Hepatocyte (in vitro differentiated cells): ENCODE results near the gene NMNAT2. TPM values are rescaled to one million over a fixed set of nuclear protein-coding genes. Genes with fewer than 3 reads are reported as not detected.

ENCODE experiments used
- DNase-seq: peaks from one replicate; pipeline ENCODE4 v3.0.0-alpha.2; 2016; ENCODE audit warnings: low spot score
- H2AFZ ChIP-seq: fragments of 200-600 bp; sonication (generic); 2 replicates; pipeline ENCODE4 v1.6.0; 2016; ENCODE audit warnings: antibody characterized with exemption, mild to moderate bottlenecking
- H3K27ac ChIP-seq: fragments of 200-600 bp; sonication (generic); 2 replicates; pipeline ENCODE4 v1.5.1; 2016; ENCODE audit warnings: mild to moderate bottlenecking
- H3K27me3 ChIP-seq: fragments of 200-600 bp; sonication (generic); 2 replicates; pipeline ENCODE4 v1.6.1; 2016
- H3K36me3 ChIP-seq: fragments of 200-600 bp; sonication (generic); replicated peaks from 2 replicates; pipeline ENCODE4 v1.5.1; 2016; ENCODE audit warnings: low read depth; ENCODE audit not compliant: insufficient read depth
- H3K4me1 ChIP-seq: fragments of 200-600 bp; sonication (generic); 2 replicates; pipeline ENCODE4 v1.5.1; 2016; ENCODE audit warnings: mild to moderate bottlenecking, moderate library complexity; ENCODE audit not compliant: insufficient read depth
- H3K4me2 ChIP-seq: fragments of 200-600 bp; sonication (generic); 2 replicates; pipeline ENCODE4 v1.6.0; 2016
- H3K4me3 ChIP-seq: fragments of 200-600 bp; sonication (generic); 2 replicates; pipeline ENCODE4 v1.5.1; 2016; ENCODE audit warnings: mild to moderate bottlenecking
- H3K79me2 ChIP-seq: fragments of 200-600 bp; sonication (generic); 2 replicates; pipeline ENCODE4 v1.6.0; 2017; ENCODE audit warnings: mild to moderate bottlenecking
- H3K9me2 ChIP-seq: fragments of 200-600 bp; sonication (generic); replicated peaks from 2 replicates; pipeline ENCODE4 v1.6.0; 2017; ENCODE audit warnings: mild to moderate bottlenecking; ENCODE audit not compliant: insufficient read depth
- H3K9me3 ChIP-seq: fragments of 200-600 bp; sonication (generic); 2 replicates; pipeline ENCODE4 v1.5.1; 2016; ENCODE audit warnings: low read depth, mild to moderate bottlenecking
- H4K20me1 ChIP-seq: fragments of 200-600 bp; sonication (generic); 2 replicates; pipeline ENCODE4 v1.6.0; 2016; ENCODE audit warnings: mild to moderate bottlenecking; ENCODE audit not compliant: insufficient read depth, poor library complexity, severe bottlenecking
- CTCF ChIP-seq: fragments of 200-600 bp; sonication (generic); IDR thresholded peaks from 2 replicates; pipeline ENCODE4 v1.5.1; 2016; ENCODE audit warnings: antibody characterized with exemption, mild to moderate bottlenecking; ENCODE audit not compliant: poor library complexity
- EZH2 ChIP-seq: fragments of 200-600 bp; sonication (generic); IDR thresholded peaks from 2 replicates; pipeline ENCODE4 v1.6.1; 2016; ENCODE audit warnings: antibody characterized with exemption, mild to moderate bottlenecking, borderline replicate concordance
- EZH2phosphoT487 ChIP-seq: fragments of 200-600 bp; sonication (generic); IDR thresholded peaks from one replicate; pipeline ENCODE4 v1.6.1; 2018; ENCODE audit warnings: antibody characterized with exemption, mild to moderate bottlenecking, low read depth, moderate library complexity; ENCODE audit not compliant: unreplicated experiment, severe bottlenecking
- WGBS: methylation state at CpG from one replicate; pipeline ENCODE4 v1.1.6; 2016; ENCODE audit warnings: low lambda C conversion rate; ENCODE audit errors: missing lambda C conversion rate; 5-methylcytosine and 5-hydroxymethylcytosine counted together
- polyA plus RNA-seq: library from polyadenylated mRNA; unstranded; fragments of >200 nt; fragmentation: Nextera tagmentation; extraction: Ambion mirVana; gene quantifications from 2 replicates; pipeline ENCODE4 v1.2.1, GENCODE V29; 2016
- total RNA-seq: library from RNA; depleted of rRNA; stranded (reverse); fragments of >200 nt; gene quantifications from 2 replicates; pipeline ENCODE4 v1.2.3, GENCODE V29; 2014

The NMNAT2 gene
- total and polyA plus RNA-seq, 2 experiments from 2014 or later: 0.66 to 1.00 TPM

- Histone ChIP-seq H3K27me3 (no peaks in the 10 kb centered on the region), H3K4me1 (peaks cover 3% of the 10 kb centered on the region), H3K36me3 (no peaks in the 10 kb centered on the region), H3K9me2 (no peaks in the 10 kb centered on the region), H2AFZ (no peak overlapping the region), H4K20me1 (no peaks in the 10 kb centered on the region), H3K9me3 (no peaks in the 10 kb centered on the region), H3K27ac (no peak overlapping the region), H3K4me3 (no peak overlapping the region), H3K4me2 (no peak overlapping the region), H3K79me2 (no peaks in the 10 kb centered on the region)
- no peak for DNase-seq
- 67% methylated on average over 7 of the region's 7 CpGs for WGBS
- TF ChIP-seq EZH2 (no peak), CTCF (no peak), EZH2phosphoT487 (no peak)
These were observed 113.6 kb downstream of the NMNAT2 start for GRCh38 chr1:183304440-183305107.

GRCh38 chr1:183303901-183304300 lies 114.3 kb downstream of the NMNAT2 start:
- 95% methylated on average over 3 of the region's 3 CpGs for WGBS
- H3K4me2 ChIP-seq: no peak overlapping the region
- no peaks in the 10 kb centered on the region for H3K27me3 ChIP-seq
- H3K4me1 ChIP-seq: peaks cover 3% of the 10 kb centered on the region
- H3K9me2 ChIP-seq: no peaks in the 10 kb centered on the region
- no peaks in the 10 kb centered on the region for H3K79me2 ChIP-seq
- no peaks in the 10 kb centered on the region for H3K36me3 ChIP-seq
- no peak overlapping the region for H3K27ac ChIP-seq
- no peaks in the 10 kb centered on the region for H3K9me3 ChIP-seq
- no peak overlapping the region for H2AFZ ChIP-seq
- no peak for DNase-seq
- H4K20me1 ChIP-seq: no peaks in the 10 kb centered on the region
- no peak overlapping the region for H3K4me3 ChIP-seq
- TF ChIP-seq CTCF: no peak
- TF ChIP-seq EZH2: no peak

- Histone ChIP-seq H3K36me3 (no peaks in the 10 kb centered on the region), H3K79me2 (no peaks in the 10 kb centered on the region), H4K20me1 (no peaks in the 10 kb centered on the region), H2AFZ (no peak overlapping the region), H3K27ac (no peak overlapping the region), H3K4me3 (no peak overlapping the region), H3K4me2 (no peak overlapping the region), H3K9me3 (no peaks in the 10 kb centered on the region), H3K4me1 (peaks cover 3% of the 10 kb centered on the region), H3K27me3 (no peaks in the 10 kb centered on the region), H3K9me2 (no peaks in the 10 kb centered on the region)
- TF ChIP-seq EZH2 (no peak), CTCF (no peak), EZH2phosphoT487 (no peak)
- no peak for DNase-seq
- 55% methylated on average over 4 of the region's 4 CpGs for WGBS
These were observed 114.9 kb downstream of the NMNAT2 start for GRCh38 chr1:183303323-183303645.
